Body of pancreas (tissue), 4 donors: Measurements from ENCODE around the gene PCDHGA8. TPM values are rescaled to one million over a fixed set of nuclear protein-coding genes. Genes with fewer than 3 reads are reported as not detected.
"Not testable (repeated sequence)": the region's sequence is repeated elsewhere in the genome, so short reads cannot be mapped to it uniquely, and the experiment has no call there.

Experiments used
- ATAC-seq: fragments of 150-250 bp; one replicate; pipeline ENCODE4 v1.9.1; 2016
- DNase-seq, 4 donors: peaks; one replicate each; pipeline ENCODE4 v3.0.0-alpha.2; 2019
- H3K27ac ChIP-seq, 4 donors: fragments of 200-600 bp; sonication (generic); 1 replicate in 3 of 4; 2 replicates in 1 of 4; pipeline versions ENCODE4 v1.5.1 to v1.6.1; 2016 to 2019; ENCODE audit warnings: mild to moderate bottlenecking in 1 of 4, mixed read lengths in 1 of 4, moderate library complexity in 1 of 4
- H3K27me3 ChIP-seq, 2 donors: fragments of 200-600 bp; sonication (generic); one replicate each; pipeline ENCODE4 v1.6.0; 2016; ENCODE audit warnings: mild to moderate bottlenecking in 1 of 2
- H3K36me3 ChIP-seq, 2 donors: fragments of 200-600 bp; sonication (generic); replicated peaks in 1 of 2; 2 replicates each; pipeline ENCODE4 v1.5.1; 2016; ENCODE audit warnings: low read depth in 2 of 2; ENCODE audit not compliant: insufficient read depth in 1 of 2
- H3K4me1 ChIP-seq: fragments of 200-600 bp; sonication (generic); one replicate; pipeline ENCODE4 v1.6.0; 2016
- H3K4me3 ChIP-seq, 2 donors: fragments of 200-600 bp; sonication (generic); 1 replicate in 1 of 2; 2 replicates in 1 of 2; pipeline ENCODE4 v1.5.1; 2016 to 2019
- H3K9me3 ChIP-seq, 3 donors: fragments of 200-600 bp; sonication (generic); 1 replicate in 2 of 3; 2 replicates in 1 of 3; pipeline ENCODE4 v1.5.1; 2016
- CTCF ChIP-seq, 7 experiments: fragments of 450-650 bp in 4 of 7; fragments of 200-600 bp in 3 of 7; sonication (generic) in 3 of 7; IDR thresholded peaks; one replicate each; pipeline ENCODE4 v1.5.1; 2016 to 2019; ENCODE audit warnings: antibody characterized with exemption in 7 of 7
- POLR2A ChIP-seq, 3 donors: fragments of 450-650 bp; IDR thresholded peaks; one replicate each; pipeline ENCODE4 v1.6.1; 2016; ENCODE audit warnings: antibody characterized with exemption in 3 of 3, mild to moderate bottlenecking in 2 of 3
- WGBS, 2 donors: methylation state at CpG; one replicate each; pipeline ENCODE4 v1.1.5; 2017; 5-methylcytosine and 5-hydroxymethylcytosine counted together
- intact Hi-C: fragments of 100-400 bp; cut with DNase I; formaldehyde crosslinking; loops from one replicate; pipeline ENCODE4 v1.15.1; 2023
- total RNA-seq, 2 donors: library from RNA; depleted of rRNA; stranded (reverse); fragments of >200 nt; gene quantifications; one replicate each; pipeline ENCODE4 v1.1.0, GENCODE V29; 2016

Gene PCDHGA8
- total RNA-seq, 2 donors from 2014 or later: 4.2 to 10.2 TPM

- Histone ChIP-seq H3K4me3 (no peak overlapping the region), H3K9me3 (peaks cover 0 to 30% (median 4%) of the 10 kb centered on the region in 3 donors), H3K36me3 (no peaks in the 10 kb centered on the region), H3K27me3 (no peaks in the 10 kb centered on the region), H3K4me1 (no peaks in the 10 kb centered on the region), H3K27ac (no peak overlapping the region)
- intact Hi-C loops: no loop called here
- 24 to 48% methylated on average over 16 to 20 of the region's 20 CpGs for WGBS, 2 donors
- TF ChIP-seq CTCF (IDR thresholded peaks at IDR 0.05): no peak
- no peak for TF ChIP-seq POLR2A (IDR thresholded peaks at IDR 0.05)
- no peak for DNase-seq
- ATAC-seq: no peak
These were observed 47.1 kb upstream of the PCDHGA8 start for GRCh38 chr5:141345327-141345726.

- ATAC-seq, H3K4me1 ChIP-seq, H3K27me3 ChIP-seq, DNase-seq, H3K27ac ChIP-seq, H3K4me3 ChIP-seq, intact Hi-C loops, H3K36me3 ChIP-seq: not testable (repeated sequence)
- peaks cover 0 to 30% (median 4%) of the 10 kb centered on the region in 3 donors for H3K9me3 ChIP-seq
- WGBS, 2 donors: 24 to 39% methylated on average over 8 to 24 of the region's 35 CpGs
These were observed 46.4 kb upstream of the PCDHGA8 start for GRCh38 chr5:141346017-141346416.

GRCh38 chr5:141349917-141350619 is 42.4 kb upstream of the PCDHGA8 start, which contains the start of gene PCDHGB1:
Gene PCDHGB1 (plus strand): TSS chr5:141350099. CDS start chr5:141350261, 162 bp downstream.
- TF ChIP-seq POLR2A (IDR thresholded peaks at IDR 0.05) (no peak), CTCF (IDR thresholded peaks at IDR 0.05) (peak in 6 of 7 experiments; percentile 13 to 41 (median 38))
- no peaks in the 10 kb centered on the region for H3K36me3 ChIP-seq
- 13 to 30% methylated on average over 29 of the region's 29 CpGs for WGBS, 2 donors
- intact Hi-C loops: no loop called here
- H3K27me3 ChIP-seq: no peaks in the 10 kb centered on the region
- H3K4me3 ChIP-seq: no peak within 1 kb of the TSS
- peak; percentile 31 to 54 (median 46) for DNase-seq
- H3K9me3 ChIP-seq: peaks cover 0 to 47% (median 2%) of the 10 kb centered on the region in 3 donors
- no peak within 1 kb of the TSS for H3K27ac ChIP-seq
- peak; percentile 45 for ATAC-seq
- H3K4me1 ChIP-seq: no peaks in the 10 kb centered on the region

- peaks cover 0 to 58% (median 2%) of the 10 kb centered on the region in 3 donors for H3K9me3 ChIP-seq
- intact Hi-C loops: no loop called here
- no peaks in the 10 kb centered on the region for H3K36me3 ChIP-seq
- TF ChIP-seq POLR2A (IDR thresholded peaks at IDR 0.05) (no peak), CTCF (IDR thresholded peaks at IDR 0.05) (no peak)
- H3K4me1 ChIP-seq: no peaks in the 10 kb centered on the region
- H3K4me3 ChIP-seq: no peak overlapping the region
- DNase-seq (no peak), ATAC-seq (no peak)
- no peak overlapping the region for H3K27ac ChIP-seq
- WGBS, 2 donors: 22 to 34% methylated on average over 14 to 24 of the region's 36 CpGs
- no peaks in the 10 kb centered on the region for H3K27me3 ChIP-seq
These were observed 40.8 kb upstream of the PCDHGA8 start for GRCh38 chr5:141351591-141351990.

GRCh38 chr5:141354900-141355469 is 37.4 kb upstream of the PCDHGA8 start, which contains the start of gene PCDHGA4:
Gene PCDHGA4 (plus strand): TSS chr5:141355021. CDS start chr5:141355108, 87 bp downstream.
- 12 to 17% methylated on average over 23 to 29 of the region's 29 CpGs for WGBS, 2 donors
- no peaks in the 10 kb centered on the region for H3K36me3 ChIP-seq
- intact Hi-C loops: no loop called here
- no peak within 1 kb of the TSS for H3K4me3 ChIP-seq
- no peaks in the 10 kb centered on the region for H3K27me3 ChIP-seq
- no peaks in the 10 kb centered on the region for H3K4me1 ChIP-seq
- no peak within 1 kb of the TSS for H3K27ac ChIP-seq
- peaks cover 0 to 72% (median 2%) of the 10 kb centered on the region in 3 donors for H3K9me3 ChIP-seq
- no peak for ATAC-seq
- DNase-seq: no peak
- TF ChIP-seq CTCF (IDR thresholded peaks at IDR 0.05) (peak in 6 of 7 experiments; percentile 10 to 38 (median 31)), POLR2A (IDR thresholded peaks at IDR 0.05) (no peak)
